ENCODE results near the gene AGGF1. TPM values are rescaled to one million over a fixed set of nuclear protein-coding genes. Genes with fewer than 3 reads are reported as not detected.
A peak's percentile ranks its signal among the peaks of the same experiment; 100 is the strongest.
"Not testable (repeated sequence)": the region's sequence is repeated elsewhere in the genome, so short reads cannot be mapped to it uniquely, and the experiment has no call there.

The AGGF1 gene
- total RNA-seq, 1 donor = 22.9 TPM

DNA sequence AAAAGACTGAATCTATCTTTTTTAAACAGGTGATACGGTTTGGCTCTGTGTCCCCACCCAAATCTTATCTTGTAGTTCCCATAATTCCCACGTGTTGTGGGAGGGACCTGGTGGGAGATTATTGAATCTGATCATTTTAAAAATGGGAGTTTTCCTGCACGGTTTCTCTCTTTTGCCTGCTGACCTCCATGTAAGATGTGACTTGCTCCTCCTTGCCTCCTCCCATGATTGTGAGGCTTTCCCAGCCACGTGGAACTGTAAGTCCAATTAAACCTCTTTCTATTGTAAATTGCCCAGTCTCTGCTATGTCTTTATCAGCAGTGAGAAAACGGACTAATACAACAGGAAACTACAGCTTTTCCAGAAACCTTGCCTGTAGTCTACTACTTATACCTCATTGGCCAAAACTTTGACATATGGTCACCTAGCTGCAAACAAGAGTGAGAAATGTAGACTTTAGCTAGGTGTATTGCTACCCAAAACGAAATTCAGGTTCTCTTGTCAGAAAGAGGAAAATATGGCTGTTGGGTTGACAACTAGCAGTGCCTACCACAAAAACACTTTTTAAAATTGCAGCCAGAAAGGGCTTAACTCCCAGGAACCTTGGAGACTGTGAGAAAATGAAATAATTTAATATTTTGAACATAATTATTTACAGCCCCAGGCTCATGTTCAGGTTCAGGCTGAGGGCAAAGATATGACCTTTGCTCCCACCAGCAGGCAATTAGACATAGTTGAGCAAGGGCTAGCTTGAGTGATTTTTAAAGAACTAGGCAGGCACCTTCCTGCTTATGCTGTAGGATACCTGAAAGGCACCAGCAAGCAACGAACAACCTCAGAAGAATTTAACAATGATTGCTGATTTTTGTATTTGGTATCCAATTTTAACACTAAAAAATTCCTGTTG, 7.4 kb upstream of the AGGF1 start:
- DNase-seq (ENCODE audit: low read depth in 2 of 3, low spot score in 2 of 3) = no peak

DNA sequence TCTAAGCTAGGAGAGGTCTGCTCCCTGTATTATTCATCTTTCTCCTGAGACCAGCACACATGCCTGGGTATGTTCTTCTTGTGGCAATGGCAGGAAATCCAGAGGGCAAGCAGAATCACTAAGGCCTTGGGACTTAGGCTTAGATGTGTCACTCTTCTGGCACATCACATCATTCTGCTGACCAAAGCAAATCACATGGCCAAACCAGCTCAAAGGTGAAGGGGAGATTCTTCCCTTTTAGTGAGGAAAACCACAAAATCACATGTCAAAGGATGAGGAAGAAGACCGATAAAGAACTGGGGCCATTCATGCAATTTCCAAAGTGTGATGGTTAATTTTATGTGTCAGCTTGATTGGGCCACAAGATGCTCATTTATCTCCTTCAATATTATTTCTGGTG, 5.7 kb upstream of the AGGF1 start:
- no peak for DNase-seq (ENCODE audit: low read depth in 2 of 3, low spot score in 2 of 3)

DNA sequence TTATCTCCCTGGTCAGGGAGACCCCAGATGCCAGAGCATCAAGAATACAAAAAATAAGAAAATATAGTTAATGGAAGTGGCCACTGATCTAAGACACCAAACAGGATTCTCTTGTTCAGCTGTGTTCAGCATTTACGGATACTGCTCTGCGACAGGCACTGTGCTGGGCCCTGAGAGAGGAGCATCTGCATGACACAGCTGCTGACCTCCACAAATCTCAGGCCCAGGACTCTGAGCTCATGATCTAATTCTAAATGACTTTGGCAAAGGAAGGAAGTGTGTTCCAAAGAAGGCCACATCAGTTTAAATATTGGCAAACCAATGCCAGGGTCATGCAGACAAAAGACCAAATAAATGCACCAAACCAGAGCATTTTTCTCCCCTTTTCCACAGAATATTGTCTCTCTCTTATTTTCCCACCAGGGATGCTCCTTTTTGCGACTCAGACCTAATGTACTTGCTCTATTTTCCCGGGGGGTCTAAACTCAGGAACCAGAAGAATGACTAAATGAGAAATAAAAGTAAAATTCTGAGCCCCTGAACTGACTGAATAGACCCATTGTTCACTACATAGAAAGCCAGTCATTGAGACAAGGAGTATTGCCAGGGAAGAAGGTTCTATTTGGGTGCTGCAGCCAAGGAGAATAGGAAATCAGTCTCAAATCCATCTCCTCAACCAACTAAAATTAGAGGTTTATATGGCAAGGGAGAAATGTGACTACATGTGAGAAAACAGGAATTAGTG, 1.4 kb upstream of the AGGF1 start:
- DNase-seq (ENCODE audit: low read depth in 2 of 3, low spot score in 2 of 3) = no peak

DNA sequence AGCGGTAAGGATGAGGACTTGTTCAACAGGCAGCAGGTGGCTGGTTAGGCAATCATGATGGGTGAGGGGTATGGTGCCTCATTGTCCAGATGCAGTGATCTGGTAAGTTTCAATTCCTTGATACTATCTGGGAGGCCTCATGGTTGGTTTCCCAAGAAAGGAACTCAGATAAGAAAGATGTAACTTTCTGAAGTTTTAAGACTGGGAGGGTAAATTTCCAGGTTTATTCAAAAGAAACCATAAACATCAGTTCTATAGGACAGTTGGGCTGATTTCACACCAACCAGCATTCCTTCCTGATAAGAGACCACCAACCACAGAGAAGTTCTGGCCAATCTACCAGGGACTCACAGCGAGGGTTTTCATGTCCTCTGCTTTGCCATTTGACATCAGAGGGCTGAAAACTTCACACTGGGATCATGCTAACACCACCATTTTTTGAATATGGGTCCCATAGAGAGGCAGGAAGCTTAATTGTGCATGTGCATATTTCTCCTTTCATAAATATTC, 773 bp upstream of the AGGF1 start:
- DNase-seq (ENCODE audit: low read depth in 2 of 3, low spot score in 2 of 3) = no peak

DNA sequence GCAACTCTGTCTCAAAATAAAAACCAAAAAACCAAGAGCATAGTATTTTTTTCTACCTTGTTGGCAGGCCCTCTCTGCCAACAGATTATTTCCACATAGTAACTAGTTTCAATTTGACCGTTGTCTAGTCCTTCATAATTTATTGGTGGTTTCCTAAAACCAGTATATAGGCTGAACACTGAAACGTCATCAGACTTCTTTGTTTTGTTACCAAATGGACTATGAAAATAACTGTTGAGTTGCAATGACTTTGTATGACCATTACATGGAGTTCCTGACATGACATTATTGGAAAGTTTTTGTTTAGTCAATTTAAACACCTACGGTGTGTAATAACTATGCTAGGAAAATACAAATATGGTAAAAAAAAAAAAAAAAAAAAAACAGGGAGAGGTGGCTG, 1.7 kb downstream of the AGGF1 start:
- DNase-seq (ENCODE audit: low read depth in 2 of 3, low spot score in 2 of 3) = no peak

DNA sequence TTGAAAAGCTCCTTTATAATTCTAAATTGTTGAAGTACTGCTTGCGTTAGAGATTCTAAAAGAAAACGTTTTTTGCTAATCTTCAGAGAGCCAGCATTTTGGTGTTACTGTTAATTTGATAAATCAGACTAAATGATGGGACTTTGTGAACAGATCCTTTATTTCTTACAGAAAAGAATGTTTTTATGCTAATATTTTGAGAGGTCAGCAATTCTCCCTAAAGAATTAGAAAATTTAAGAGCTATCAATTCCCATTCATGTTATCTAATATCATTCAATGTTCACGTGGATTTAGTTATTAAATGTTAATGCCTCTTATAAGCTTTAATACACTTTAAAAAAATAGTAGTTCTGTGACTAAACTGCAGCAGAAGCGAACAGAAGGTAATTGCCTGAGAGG, 2.4 kb downstream of the AGGF1 start:
- DNase-seq (ENCODE audit: low read depth in 2 of 3, low spot score in 2 of 3) = no peak

DNA sequence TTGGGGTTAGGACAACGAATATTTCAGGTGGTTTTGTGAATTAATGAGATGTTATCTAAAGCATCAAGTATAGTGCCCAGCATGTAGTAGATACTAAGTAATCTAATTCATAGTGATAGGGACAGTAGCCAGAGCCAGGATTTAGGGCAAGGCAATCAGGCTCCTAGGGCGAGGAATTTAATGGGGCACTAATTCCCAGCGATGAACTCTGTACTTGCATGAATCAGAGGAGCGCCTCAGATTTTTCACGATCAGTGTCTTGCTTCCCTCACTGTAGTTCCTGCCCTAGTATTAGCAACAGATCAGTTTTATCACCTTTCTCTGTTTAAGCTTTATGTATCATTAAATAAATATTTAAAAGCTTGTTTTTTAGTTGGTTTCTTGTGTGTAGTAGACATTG, 3.1 kb downstream of the AGGF1 start:
- no peak for DNase-seq (ENCODE audit: low read depth in 2 of 3, low spot score in 2 of 3)

DNA sequence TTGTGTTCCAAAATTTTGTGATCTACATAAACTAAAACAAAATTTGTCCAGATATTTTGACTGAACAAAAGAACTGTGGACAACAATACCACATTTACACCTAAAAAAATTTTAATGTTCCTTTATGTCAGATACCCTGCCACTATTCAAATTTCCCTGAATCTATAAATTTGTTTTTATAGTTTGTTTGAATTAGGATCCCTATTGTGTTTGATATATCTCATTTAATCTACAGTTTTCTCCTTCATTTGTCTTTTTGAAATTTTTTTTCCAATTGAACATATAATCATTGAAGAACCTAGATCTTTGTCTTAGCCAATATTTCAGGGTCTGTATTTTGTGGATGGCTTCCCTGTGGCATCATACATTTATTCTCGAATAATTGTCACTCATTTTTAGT, 5.7 kb downstream of the AGGF1 start:
- DNase-seq (ENCODE audit: low read depth in 2 of 3, low spot score in 2 of 3) = no peak

DNA sequence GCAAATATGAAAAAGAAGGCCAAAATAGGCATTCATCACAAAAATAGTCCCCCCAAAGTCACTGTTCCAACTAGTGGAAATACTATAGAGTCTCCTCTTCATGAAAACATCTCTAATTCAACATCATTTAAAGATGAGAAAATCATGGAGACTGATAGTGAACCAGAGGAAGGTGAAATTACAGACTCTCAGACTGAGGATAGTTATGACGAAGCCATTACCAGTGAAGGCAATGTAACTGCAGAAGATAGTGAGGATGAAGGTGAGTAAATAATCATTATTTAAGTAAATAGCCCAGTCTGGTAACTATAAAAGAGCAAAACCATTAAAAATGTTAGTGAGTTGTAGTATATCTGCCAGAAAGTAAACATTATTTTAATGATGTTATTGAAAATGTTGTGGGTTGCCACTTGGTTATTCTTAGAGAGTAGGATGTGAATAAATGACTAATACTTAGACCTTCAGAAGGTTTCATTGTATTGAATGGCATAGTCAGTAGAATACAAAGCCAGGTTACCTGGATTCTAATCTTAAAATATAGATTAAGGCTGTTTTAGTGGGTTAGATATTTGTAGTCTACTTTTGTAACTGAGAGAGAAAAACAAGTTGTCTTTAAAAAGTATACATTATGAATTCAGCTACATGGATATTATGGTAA, 16.3 kb downstream of the AGGF1 start:
- DNase-seq (ENCODE audit: low read depth in 2 of 3, low spot score in 2 of 3) = no peak

DNA sequence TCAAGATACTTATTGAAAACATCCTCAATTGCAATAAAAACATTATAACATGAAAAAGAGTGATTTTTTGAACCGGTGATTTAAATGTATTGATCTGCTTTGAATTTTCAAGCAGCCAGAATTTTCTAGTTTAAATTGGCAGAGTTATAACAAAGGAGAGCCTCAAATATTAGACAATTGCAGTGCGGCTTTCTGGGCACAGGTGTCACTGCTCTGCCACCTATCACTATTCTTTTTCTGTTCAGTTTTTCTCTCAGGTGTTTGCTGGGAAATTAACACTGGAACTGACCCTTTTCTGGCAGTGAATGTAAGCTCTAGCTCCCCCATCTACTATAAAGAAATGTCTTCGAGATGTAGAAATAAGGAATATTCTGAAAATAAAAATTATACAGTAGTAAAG, 33.8 kb downstream of the AGGF1 start:
- no peak for DNase-seq (ENCODE audit: low read depth in 2 of 3, low spot score in 2 of 3)

DNA sequence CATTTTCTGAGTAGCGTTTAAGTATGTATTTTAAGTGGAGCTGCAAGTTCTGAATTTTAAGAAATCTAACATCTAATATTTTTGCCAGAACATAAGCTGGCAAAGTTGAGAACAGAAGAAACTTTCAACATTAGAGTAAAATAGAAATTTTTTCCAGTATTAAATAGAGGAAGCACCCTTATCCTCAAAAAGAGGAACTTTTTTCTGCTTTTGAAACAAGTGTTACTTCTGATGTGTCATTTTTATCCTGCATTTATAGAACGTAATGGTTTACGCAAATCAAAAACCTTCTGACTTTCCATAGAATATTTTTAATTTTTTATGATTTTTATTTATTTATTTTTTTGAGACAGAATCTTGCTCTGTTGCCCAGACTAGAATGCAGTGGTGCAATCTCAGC, 35.1 kb downstream of the AGGF1 start:
- peak in 1 of 3 donors; percentile 17 for DNase-seq (ENCODE audit: low read depth in 2 of 3, low spot score in 2 of 3)

DNA sequence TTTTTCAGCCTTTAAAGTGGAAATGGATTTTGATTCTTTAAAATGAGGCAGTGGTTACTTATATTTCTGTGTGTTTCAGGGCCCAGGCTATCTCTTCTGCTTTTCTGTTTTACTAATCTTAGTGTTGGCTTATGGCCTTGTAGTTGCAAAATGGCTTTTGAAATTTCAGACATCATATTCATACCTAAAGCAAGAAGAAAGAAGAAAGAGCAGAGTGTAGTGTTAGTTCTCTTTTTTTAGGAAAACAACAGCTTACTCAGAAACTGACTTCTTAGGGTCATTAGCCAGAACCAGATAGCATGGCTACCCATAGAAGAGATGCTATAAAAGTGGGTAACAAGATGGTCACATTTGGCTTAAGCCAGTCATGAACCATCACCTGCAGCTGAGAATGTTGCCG, 36.0 kb downstream of the AGGF1 start:
- no peak for DNase-seq (ENCODE audit: low read depth in 2 of 3, low spot score in 2 of 3)

DNA sequence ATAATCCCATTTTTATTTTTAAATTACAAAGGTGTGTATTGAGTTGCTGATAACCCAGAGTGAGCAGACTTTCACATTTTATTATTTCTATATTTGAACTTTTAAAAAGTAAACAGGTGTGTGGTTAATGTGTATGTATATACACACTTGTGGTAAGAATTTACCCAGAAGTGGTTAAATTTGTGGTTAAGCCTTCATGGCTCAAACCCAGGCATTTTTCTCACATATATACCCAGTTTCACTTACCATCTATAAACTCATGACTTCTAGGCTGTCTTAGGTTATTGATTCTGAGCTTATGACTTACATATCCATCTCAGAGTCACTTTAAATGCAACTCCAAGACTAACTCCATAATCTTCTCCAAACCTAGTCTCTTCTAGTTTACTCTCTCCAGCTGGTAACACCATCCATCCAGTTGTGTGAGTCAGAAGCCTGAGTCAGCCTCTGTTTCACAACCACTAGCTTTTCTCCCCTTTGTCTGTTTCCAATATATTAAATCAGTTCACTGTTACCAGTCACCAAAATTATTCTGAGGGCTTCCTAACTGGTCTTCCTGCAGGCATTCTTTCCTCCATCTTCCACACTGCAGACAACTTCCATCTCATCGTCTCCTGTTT, 36.7 kb downstream of the AGGF1 start:
- DNase-seq (ENCODE audit: low read depth in 2 of 3, low spot score in 2 of 3) = no peak

DNA sequence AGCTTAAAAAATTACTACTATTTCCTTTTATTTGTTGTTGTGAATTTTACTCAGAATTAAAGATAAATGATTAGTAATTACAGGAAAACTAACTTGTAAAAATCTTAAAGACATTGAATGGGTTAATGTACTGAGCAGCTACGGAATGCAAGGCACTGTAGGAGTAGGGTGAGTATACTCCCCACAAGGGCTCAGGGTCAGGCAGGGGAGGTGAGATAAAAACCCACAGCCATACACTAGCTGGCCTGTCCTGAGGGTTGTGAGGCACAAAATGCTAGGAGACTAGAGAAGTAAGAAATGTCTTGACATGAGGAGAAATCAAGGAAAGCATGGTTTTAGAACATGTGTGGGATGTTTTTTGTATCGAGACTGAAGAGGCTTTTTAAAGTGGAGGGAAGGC, 43.5 kb downstream of the AGGF1 start:
- DNase-seq (ENCODE audit: low read depth in 2 of 3, low spot score in 2 of 3) = no peak

DNA sequence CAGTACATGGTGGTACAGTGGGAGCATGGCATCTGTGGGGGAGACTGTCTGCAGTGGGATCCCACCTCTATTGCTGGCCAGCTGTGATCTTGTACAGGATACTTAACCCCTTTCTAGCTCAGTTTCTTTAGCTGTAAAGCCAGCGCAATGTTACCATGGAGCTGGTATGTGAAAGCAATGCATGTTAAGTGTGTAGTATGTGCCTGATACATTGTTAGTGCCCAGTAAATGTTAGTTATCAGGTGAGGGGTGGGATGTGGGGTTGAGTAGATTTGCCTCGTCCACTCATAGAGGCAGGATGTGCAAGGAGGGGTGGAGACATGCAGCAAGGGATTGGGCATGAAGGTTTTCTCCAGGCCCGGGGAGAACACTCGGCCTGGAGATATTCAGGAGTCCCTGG, 44.5 kb downstream of the AGGF1 start:
- no peak for DNase-seq (ENCODE audit: low read depth in 2 of 3, low spot score in 2 of 3)

DNA sequence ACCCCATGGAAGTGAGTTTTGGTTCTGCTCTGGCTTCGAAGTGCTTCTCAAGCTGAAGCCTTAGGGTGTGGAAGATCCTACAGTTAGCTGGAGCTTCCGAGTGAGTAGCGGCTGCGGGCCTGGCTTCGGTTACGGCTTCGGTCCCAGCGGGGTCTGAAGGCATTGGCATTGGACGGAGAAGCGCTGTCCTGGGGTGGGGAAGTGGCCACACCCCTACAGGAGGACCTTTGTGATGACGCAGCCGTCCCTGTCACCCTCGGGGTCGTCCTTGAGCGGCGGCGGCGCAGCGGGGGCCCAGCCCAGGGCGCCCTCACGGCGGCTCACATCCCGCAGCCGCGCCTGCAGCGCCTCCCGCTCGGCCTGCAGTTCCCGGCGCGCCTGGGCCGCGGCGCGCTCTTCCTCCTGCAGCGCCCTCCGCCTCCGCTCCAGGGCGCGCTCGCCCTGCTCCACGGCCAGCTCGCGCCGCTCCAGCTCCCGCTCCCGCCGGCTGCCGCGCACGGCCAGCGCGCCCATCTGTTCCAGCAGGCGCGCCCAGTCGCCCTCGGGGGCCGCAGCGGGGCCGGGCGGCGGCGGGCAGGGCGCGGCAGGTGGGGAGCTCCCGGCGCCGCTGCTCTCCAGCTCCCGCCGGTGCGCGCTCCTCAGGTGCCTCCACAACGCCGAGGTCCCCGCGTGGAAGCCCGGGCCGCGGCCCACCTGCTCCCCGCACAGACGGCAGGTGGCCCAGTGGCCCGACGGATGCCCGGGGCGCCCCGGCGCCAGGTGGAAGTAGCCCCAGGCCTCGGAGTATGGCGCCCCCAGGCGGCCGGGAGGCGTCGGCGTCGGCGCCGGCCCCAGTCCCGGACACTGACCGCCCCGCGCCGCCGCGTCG, 47.0 kb downstream of the AGGF1 start:
- peak; percentile 25 to 77 (median 73) for DNase-seq (ENCODE audit: low read depth in 2 of 3, low spot score in 2 of 3)

DNA sequence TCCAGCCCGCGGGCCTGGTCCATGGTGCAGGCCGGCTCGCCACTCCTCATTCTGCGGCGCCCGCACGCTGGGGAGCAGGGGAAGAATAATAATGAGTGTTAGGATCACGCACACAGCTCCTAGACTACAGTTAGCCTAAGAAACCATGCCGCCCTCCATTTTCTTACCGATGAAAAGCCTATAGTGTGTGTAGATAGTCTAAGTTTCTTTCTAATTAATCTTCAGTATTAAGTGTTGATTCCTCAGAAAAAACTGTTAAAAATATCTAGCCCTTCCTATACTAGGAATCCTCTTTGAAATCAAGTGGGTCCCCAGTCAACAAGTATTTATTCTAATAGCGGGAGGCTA, 47.6 kb downstream of the AGGF1 start:
- DNase-seq (ENCODE audit: low read depth in 2 of 3, low spot score in 2 of 3) = no peak

DNA sequence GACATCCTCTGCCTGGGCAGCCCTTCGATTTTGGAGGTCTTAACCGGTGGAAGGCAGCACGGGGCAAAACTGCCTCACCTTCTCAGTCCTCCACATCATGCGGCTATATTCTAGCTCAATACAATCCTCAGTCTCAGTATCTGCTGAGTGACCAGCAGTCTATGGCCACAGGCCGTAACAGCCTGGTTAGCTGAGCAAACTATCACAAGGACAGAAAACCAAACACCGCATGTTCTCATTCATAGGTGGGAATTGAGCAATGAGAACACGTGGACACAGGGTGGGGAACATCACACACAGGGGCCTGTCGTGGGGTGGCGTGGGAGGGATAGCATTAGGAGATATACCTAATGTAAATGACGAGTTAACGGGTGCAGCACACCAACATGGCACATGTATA, 50.3 kb downstream of the AGGF1 start:
- not testable (repeated sequence) for DNase-seq (ENCODE audit: low read depth in 2 of 3, low spot score in 2 of 3)

DNA sequence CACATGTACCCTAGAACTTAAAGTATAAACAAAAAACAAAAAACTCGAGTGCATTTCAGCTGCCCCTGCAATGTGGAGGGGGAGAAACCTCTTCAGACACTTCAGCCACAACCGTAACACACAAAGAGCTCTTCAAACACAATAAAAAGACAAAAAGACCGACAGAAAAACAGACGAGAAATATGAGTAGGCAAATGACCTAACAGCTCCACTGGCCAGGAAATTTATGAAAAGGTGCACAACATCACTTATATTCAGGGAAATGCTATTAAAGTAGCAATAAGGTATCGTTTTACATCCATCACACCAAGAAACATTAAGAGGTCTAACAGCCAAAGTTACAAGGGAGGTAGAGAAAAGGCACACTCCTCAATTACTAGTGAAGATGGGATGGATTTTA, 50.7 kb downstream of the AGGF1 start:
- no peak for DNase-seq (ENCODE audit: low read depth in 2 of 3, low spot score in 2 of 3)

DNA sequence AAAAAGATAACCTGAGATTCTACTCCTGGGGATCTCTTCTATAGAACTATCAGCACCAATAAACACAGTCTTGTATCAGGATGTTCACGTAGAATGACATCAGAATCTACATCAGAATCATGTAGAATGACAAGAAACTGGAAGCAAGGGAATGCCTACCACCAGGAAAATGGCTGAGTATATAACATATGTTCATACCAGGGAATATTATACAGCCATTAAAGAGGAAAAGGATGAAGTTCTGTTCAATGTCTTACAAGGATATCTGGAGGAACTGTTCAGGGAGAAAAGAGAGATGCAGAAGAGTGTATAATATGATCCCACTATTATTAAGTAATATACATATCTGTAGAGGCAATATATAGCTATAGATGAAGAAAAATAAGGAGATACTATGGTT, 52.1 kb downstream of the AGGF1 start:
- no peak for DNase-seq (ENCODE audit: low read depth in 2 of 3, low spot score in 2 of 3)

All from hematopoietic multipotent progenitor cell (in vitro differentiated cells).